ENCODE measurements around the gene ACADM.
"Not testable (repeated sequence)": the region's sequence is repeated elsewhere in the genome, so short reads cannot be mapped to it uniquely, and the experiment has no call there.

The ACADM gene

DNA sequence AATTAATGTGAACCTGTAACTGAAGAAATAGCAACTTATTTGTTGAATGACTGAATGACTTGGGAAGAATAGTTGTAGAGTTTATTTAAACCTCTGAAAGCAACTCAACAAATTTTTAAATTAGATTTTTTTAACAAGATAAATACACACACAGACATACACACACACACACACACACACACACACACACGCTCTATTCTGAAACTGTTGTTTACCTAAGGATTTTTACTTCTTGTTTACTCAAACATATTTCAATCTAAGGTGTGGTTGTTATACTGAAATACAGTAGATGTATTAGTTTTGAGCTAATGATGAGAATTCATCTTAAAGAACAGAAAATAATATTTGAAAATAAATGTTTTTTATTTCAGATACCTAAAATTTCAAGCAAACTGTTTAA, 11.5 kb downstream of the ACADM start:
- Histone ChIP-seq H3K36me3 (ENCODE audit: control insufficient read depth, insufficient read depth, low read length) (no peaks in the 10 kb centered on the region), H3K4me1 (ENCODE audit: control insufficient read depth, insufficient read depth, low read length) (no peaks in the 10 kb centered on the region), H3K4me3 (ENCODE audit: low read depth, low read length) (no peak overlapping the region), H3K9ac (ENCODE audit: low read depth, low read length) (no peak overlapping the region), H3K9me3 (ENCODE audit: control insufficient read depth, insufficient read depth, low read length) (no peaks in the 10 kb centered on the region), H3K27me3 (ENCODE audit: control insufficient read depth, insufficient read depth, low read length) (no peaks in the 10 kb centered on the region)

DNA sequence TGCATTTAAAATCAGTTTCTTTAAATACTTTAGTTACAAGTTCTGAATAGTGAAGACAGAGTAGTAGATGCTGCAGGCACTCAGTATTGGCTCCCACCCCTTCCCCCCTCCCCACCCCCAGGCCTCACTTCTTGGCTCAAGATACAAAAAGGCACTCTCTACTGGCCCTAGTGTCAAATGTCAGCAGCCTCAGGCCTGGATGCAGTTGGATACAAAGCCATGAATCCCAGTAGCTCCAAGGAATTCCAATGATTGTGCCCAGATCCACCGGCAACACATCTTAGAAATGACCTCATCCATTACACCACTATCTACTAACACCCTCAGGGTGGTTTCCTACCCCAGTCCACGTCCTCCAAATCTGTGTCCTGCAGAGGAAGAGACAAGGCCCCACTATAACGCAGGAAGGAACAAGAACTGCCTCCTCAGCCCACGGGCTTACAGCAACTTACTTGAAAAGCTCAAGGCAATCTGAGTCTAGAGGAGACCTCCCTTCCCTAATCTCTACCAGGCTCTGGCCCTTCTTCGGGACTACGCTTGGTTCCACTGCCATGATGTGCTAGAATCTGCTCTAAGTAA, 17.6 kb downstream of the ACADM start:
- Histone ChIP-seq H3K9me3 (ENCODE audit: control insufficient read depth, insufficient read depth, low read length) (no peaks in the 10 kb centered on the region), H3K36me3 (ENCODE audit: control insufficient read depth, insufficient read depth, low read length) (peaks cover 8% of the 10 kb centered on the region), H3K27me3 (ENCODE audit: control insufficient read depth, insufficient read depth, low read length) (no peaks in the 10 kb centered on the region), H3K4me1 (ENCODE audit: control insufficient read depth, insufficient read depth, low read length) (no peaks in the 10 kb centered on the region), H3K4me3 (ENCODE audit: low read depth, low read length) (no peak overlapping the region), H3K9ac (ENCODE audit: low read depth, low read length) (no peak overlapping the region)

GRCh38 chr1:75745276-75745675, 20.8 kb downstream of the ACADM start:
- H3K36me3 ChIP-seq (ENCODE audit: control insufficient read depth, insufficient read depth, low read length), result peaks cover 8% of the 10 kb centered on the region
- H3K9me3 ChIP-seq (ENCODE audit: control insufficient read depth, insufficient read depth, low read length), result no peaks in the 10 kb centered on the region

GRCh38 chr1:75757210-75757609, 32.7 kb downstream of the ACADM start:
- not testable (repeated sequence) for H3K4me3 ChIP-seq (ENCODE audit: low read depth, low read length)
- peaks cover 10% of the 10 kb centered on the region for H3K36me3 ChIP-seq (ENCODE audit: control insufficient read depth, insufficient read depth, low read length)

More at GRCh38 chr1:75745276-75745675, 20.8 kb downstream of the ACADM start:
- Histone ChIP-seq H3K4me1 (ENCODE audit: control insufficient read depth, insufficient read depth, low read length) (no peaks in the 10 kb centered on the region), H3K9ac (ENCODE audit: low read depth, low read length) (no peak overlapping the region), H3K4me3 (ENCODE audit: low read depth, low read length) (no peak overlapping the region), H3K27me3 (ENCODE audit: control insufficient read depth, insufficient read depth, low read length) (no peaks in the 10 kb centered on the region)

GRCh38 chr1:75758543-75758942, 34.0 kb downstream of the ACADM start:
- H3K36me3 ChIP-seq (ENCODE audit: control insufficient read depth, insufficient read depth, low read length), result peaks cover 10% of the 10 kb centered on the region
- H3K27me3 ChIP-seq (ENCODE audit: control insufficient read depth, insufficient read depth, low read length); H3K4me3 ChIP-seq (ENCODE audit: low read depth, low read length); H3K4me1 ChIP-seq (ENCODE audit: control insufficient read depth, insufficient read depth, low read length); H3K9ac ChIP-seq (ENCODE audit: low read depth, low read length); H3K9me3 ChIP-seq (ENCODE audit: control insufficient read depth, insufficient read depth, low read length): not testable (repeated sequence)

More at GRCh38 chr1:75757210-75757609, 32.7 kb downstream of the ACADM start:
- not testable (repeated sequence) for H3K27me3 ChIP-seq (ENCODE audit: control insufficient read depth, insufficient read depth, low read length); H3K9me3 ChIP-seq (ENCODE audit: control insufficient read depth, insufficient read depth, low read length); H3K9ac ChIP-seq (ENCODE audit: low read depth, low read length); H3K4me1 ChIP-seq (ENCODE audit: control insufficient read depth, insufficient read depth, low read length)

- Histone ChIP-seq H3K4me1 (ENCODE audit: control insufficient read depth, insufficient read depth, low read length) (no peaks in the 10 kb centered on the region), H3K4me3 (ENCODE audit: low read depth, low read length) (no peak overlapping the region), H3K9me3 (ENCODE audit: control insufficient read depth, insufficient read depth, low read length) (no peaks in the 10 kb centered on the region), H3K36me3 (ENCODE audit: control insufficient read depth, insufficient read depth, low read length) (no peaks in the 10 kb centered on the region), H3K9ac (ENCODE audit: low read depth, low read length) (no peak overlapping the region), H3K27me3 (ENCODE audit: control insufficient read depth, insufficient read depth, low read length) (no peaks in the 10 kb centered on the region)
These were observed 39.6 kb downstream of the ACADM start for GRCh38 chr1:75764057-75764655.

DNA sequence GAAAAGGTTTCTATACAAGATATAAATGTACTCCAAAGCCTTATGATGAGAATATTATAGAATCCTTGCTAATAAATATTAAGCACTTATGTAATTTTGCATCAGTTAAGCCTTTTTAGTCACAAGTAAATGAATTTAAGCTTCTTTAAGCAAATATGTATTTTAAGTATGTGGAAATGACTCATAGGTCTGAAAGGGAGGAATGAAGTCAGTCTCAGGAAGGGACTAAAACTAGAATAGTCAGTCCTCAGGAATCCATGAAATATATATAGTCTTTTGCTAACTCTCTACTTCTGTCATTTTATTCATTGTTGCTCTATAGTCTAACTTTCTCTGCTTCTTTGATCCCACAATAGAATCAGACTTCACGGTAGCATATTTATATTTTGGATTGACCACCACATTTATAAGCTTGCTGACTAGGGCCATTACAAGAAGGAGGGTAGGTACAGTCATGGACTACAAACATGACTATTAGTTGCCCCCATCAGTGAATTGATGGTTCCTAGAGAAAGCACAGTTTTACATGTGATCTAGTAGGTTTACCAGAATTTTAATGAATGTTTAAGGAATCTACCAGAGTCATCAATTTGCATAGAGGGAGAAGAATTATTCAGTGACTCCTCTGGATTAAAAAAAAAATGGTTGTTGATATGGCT, 41.3 kb downstream of the ACADM start:
- Histone ChIP-seq H3K36me3 (ENCODE audit: control insufficient read depth, insufficient read depth, low read length) (no peaks in the 10 kb centered on the region), H3K27me3 (ENCODE audit: control insufficient read depth, insufficient read depth, low read length) (no peaks in the 10 kb centered on the region), H3K9me3 (ENCODE audit: control insufficient read depth, insufficient read depth, low read length) (no peaks in the 10 kb centered on the region), H3K4me1 (ENCODE audit: control insufficient read depth, insufficient read depth, low read length) (no peaks in the 10 kb centered on the region), H3K4me3 (ENCODE audit: low read depth, low read length) (no peak overlapping the region), H3K9ac (ENCODE audit: low read depth, low read length) (no peak overlapping the region)

DNA sequence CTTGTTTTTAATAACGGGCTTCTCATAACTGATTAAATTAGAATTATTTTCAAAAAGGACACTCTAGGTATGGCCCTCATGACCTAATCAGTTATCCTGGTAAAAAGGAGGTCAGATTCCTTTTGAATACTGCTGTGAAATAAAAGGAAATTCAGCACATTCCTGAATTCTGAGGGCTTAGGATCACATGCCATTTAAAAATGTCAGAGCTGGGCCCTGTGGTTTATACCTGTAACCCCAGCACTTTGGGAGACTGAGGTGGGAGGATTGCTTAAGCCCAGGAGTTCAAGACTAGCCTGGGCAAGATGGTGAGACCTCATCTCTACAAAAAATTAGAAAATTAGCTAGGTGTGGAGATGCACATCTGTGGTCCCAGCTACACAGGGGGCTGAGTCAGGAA, 43.5 kb downstream of the ACADM start:
- no peaks in the 10 kb centered on the region for H3K9me3 ChIP-seq (ENCODE audit: control insufficient read depth, insufficient read depth, low read length)
- H3K4me3 ChIP-seq (ENCODE audit: low read depth, low read length), result no peak overlapping the region
- no peak overlapping the region for H3K9ac ChIP-seq (ENCODE audit: low read depth, low read length)
- H3K36me3 ChIP-seq (ENCODE audit: control insufficient read depth, insufficient read depth, low read length), result no peaks in the 10 kb centered on the region
- no peaks in the 10 kb centered on the region for H3K4me1 ChIP-seq (ENCODE audit: control insufficient read depth, insufficient read depth, low read length)
- H3K27me3 ChIP-seq (ENCODE audit: control insufficient read depth, insufficient read depth, low read length), result no peaks in the 10 kb centered on the region

GRCh38 chr1:75770761-75771160, 46.3 kb downstream of the ACADM start:
- Histone ChIP-seq H3K9ac (ENCODE audit: low read depth, low read length) (no peak overlapping the region), H3K9me3 (ENCODE audit: control insufficient read depth, insufficient read depth, low read length) (no peaks in the 10 kb centered on the region), H3K4me1 (ENCODE audit: control insufficient read depth, insufficient read depth, low read length) (no peaks in the 10 kb centered on the region), H3K36me3 (ENCODE audit: control insufficient read depth, insufficient read depth, low read length) (no peaks in the 10 kb centered on the region), H3K4me3 (ENCODE audit: low read depth, low read length) (no peak overlapping the region), H3K27me3 (ENCODE audit: control insufficient read depth, insufficient read depth, low read length) (no peaks in the 10 kb centered on the region)

GRCh38 chr1:75771978-75772377, 47.5 kb downstream of the ACADM start:
- no peaks in the 10 kb centered on the region for H3K27me3 ChIP-seq (ENCODE audit: control insufficient read depth, insufficient read depth, low read length)
- H3K9ac ChIP-seq (ENCODE audit: low read depth, low read length), result no peak overlapping the region
- no peaks in the 10 kb centered on the region for H3K4me1 ChIP-seq (ENCODE audit: control insufficient read depth, insufficient read depth, low read length)
- no peaks in the 10 kb centered on the region for H3K9me3 ChIP-seq (ENCODE audit: control insufficient read depth, insufficient read depth, low read length)
- H3K4me3 ChIP-seq (ENCODE audit: low read depth, low read length), result no peak overlapping the region
- H3K36me3 ChIP-seq (ENCODE audit: control insufficient read depth, insufficient read depth, low read length), result no peaks in the 10 kb centered on the region

GRCh38 chr1:75777812-75778211, 53.3 kb downstream of the ACADM start:
- not testable (repeated sequence) for H3K36me3 ChIP-seq (ENCODE audit: control insufficient read depth, insufficient read depth, low read length); H3K9ac ChIP-seq (ENCODE audit: low read depth, low read length); H3K9me3 ChIP-seq (ENCODE audit: control insufficient read depth, insufficient read depth, low read length); H3K4me3 ChIP-seq (ENCODE audit: low read depth, low read length); H3K4me1 ChIP-seq (ENCODE audit: control insufficient read depth, insufficient read depth, low read length); H3K27me3 ChIP-seq (ENCODE audit: control insufficient read depth, insufficient read depth, low read length)

DNA sequence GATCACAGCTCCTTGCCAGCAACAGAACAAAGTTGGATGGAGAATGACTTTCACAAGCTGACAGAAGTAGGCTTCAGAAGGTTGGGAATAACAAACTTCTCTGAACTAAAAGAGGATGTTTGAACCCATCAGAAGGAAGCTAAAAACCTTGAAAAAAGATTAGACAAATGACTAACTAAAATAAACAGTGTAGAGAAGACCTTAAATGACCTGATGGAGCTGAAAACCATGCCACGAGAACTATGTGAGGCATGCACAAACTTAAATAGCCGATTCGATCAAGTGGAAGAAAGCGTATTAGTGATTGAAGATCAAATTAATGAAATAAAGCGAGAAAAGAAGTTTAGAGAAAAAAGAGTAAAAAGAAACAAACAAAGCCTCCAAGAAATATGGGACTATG, 54.2 kb downstream of the ACADM start:
- H3K4me3 ChIP-seq (ENCODE audit: low read depth, low read length); H3K4me1 ChIP-seq (ENCODE audit: control insufficient read depth, insufficient read depth, low read length); H3K9me3 ChIP-seq (ENCODE audit: control insufficient read depth, insufficient read depth, low read length); H3K36me3 ChIP-seq (ENCODE audit: control insufficient read depth, insufficient read depth, low read length); H3K27me3 ChIP-seq (ENCODE audit: control insufficient read depth, insufficient read depth, low read length); H3K9ac ChIP-seq (ENCODE audit: low read depth, low read length): not testable (repeated sequence)
